CD14-positive monocyte (primary cell): ENCODE data around the gene CYP4B1. TPM values are rescaled to one million over a fixed set of nuclear protein-coding genes. Genes with fewer than 3 reads are reported as not detected.

Experiments used
- DNase-seq, 3 donors: peaks; one replicate each; pipeline ENCODE4 v3.0.0-alpha.2; 2011 to 2022
- H2AFZ ChIP-seq: 2 replicates; pipeline ENCODE4 v1.6.0; 2012; ENCODE audit warnings: mild to moderate bottlenecking, low read depth, low read length, inconsistent platforms; ENCODE audit not compliant: insufficient read depth, poor library complexity, severe bottlenecking
- H3K27ac ChIP-seq, 2 donors: 1 replicate in 1 of 2; 2 replicates in 1 of 2; pipeline ENCODE4 v1.5.1; 2012 to 2013; ENCODE audit warnings: low read length in 2 of 2, control low read depth in 1 of 2, inconsistent platforms in 1 of 2, low read depth in 1 of 2, mild to moderate bottlenecking in 1 of 2
- H3K27me3 ChIP-seq, 2 donors: one replicate each; pipeline versions ENCODE4 v1.6.0 to v1.6.1; 2011 to 2013; ENCODE audit warnings: low read length in 2 of 2; ENCODE audit not compliant: control insufficient read depth in 2 of 2, insufficient read depth in 2 of 2
- H3K36me3 ChIP-seq, 2 donors: replicated peaks in 1 of 2; 1 replicate in 1 of 2; 2 replicates in 1 of 2; pipeline versions ENCODE4 v1.5.1 to v1.6.1; 2012 to 2013; ENCODE audit warnings: low read length in 2 of 2, control low read depth in 1 of 2, inconsistent platforms in 1 of 2, mild to moderate bottlenecking in 1 of 2; ENCODE audit not compliant: insufficient read depth in 2 of 2, control insufficient read depth in 1 of 2
- H3K4me1 ChIP-seq, 2 donors: 1 replicate in 1 of 2; 2 replicates in 1 of 2; pipeline versions ENCODE4 v1.5.1 to v1.6.1; 2012 to 2013; ENCODE audit warnings: low read length in 2 of 2, control low read depth in 1 of 2, inconsistent platforms in 1 of 2, mild to moderate bottlenecking in 1 of 2, moderate library complexity in 1 of 2; ENCODE audit not compliant: insufficient read depth in 2 of 2, control insufficient read depth in 1 of 2
- H3K4me2 ChIP-seq: replicated peaks from 2 replicates; pipeline ENCODE3; 2012; ENCODE audit warnings: low read length, moderate library complexity, mild to moderate bottlenecking; ENCODE audit not compliant: poor library complexity, severe bottlenecking; ENCODE audit errors: extremely low read depth
- H3K4me3 ChIP-seq, 3 experiments: fragments of 200-600 bp in 1 of 3; sonication (generic) in 1 of 3; replicated peaks in 1 of 3; 1 replicate in 2 of 3; 2 replicates in 1 of 3; pipeline ENCODE4 v1.5.1; 2011 to 2013; ENCODE audit warnings: low read length in 3 of 3, mild to moderate bottlenecking in 3 of 3, control low read depth in 2 of 3, low read depth in 2 of 3, inconsistent platforms in 1 of 3, moderate library complexity in 1 of 3
- H3K79me2 ChIP-seq: 2 replicates; pipeline ENCODE4 v1.6.0; 2012; ENCODE audit warnings: mild to moderate bottlenecking, control low read depth, inconsistent platforms, low read length, moderate library complexity; ENCODE audit not compliant: insufficient read depth
- H3K9ac ChIP-seq: 2 replicates; pipeline ENCODE4 v1.6.0; 2017; ENCODE audit warnings: low read length, mild to moderate bottlenecking; ENCODE audit not compliant: insufficient read depth, poor library complexity, severe bottlenecking
- H3K9me3 ChIP-seq, 2 donors: replicated peaks in 1 of 2; 1 replicate in 1 of 2; 2 replicates in 1 of 2; pipeline versions ENCODE4 v1.5.1 to v1.6.1; 2012 to 2013; ENCODE audit warnings: low read length in 2 of 2, control low read depth in 1 of 2; ENCODE audit not compliant: control insufficient read depth in 1 of 2, insufficient read depth in 1 of 2
- H4K20me1 ChIP-seq: 2 replicates; pipeline ENCODE4 v1.6.0; 2012; ENCODE audit warnings: mild to moderate bottlenecking, low read length, control low read depth, moderate library complexity; ENCODE audit not compliant: insufficient read depth
- H3K27ac Mint-ChIP-seq, 7 donors: one replicate each; pipeline ENCODE4 v1.8.0; 2020; ENCODE audit warnings: mild to moderate bottlenecking in 7 of 7, mixed read lengths in 7 of 7, moderate library complexity in 6 of 7, inconsistent platforms in 2 of 7
- H3K27me3 Mint-ChIP-seq, 3 donors: one replicate each; pipeline ENCODE4 v1.8.0; 2021 to 2022; ENCODE audit warnings: low read depth in 3 of 3, mild to moderate bottlenecking in 3 of 3, mixed read lengths in 3 of 3, moderate library complexity in 3 of 3, inconsistent platforms in 1 of 3
- H3K36me3 Mint-ChIP-seq, 2 donors: one replicate each; pipeline ENCODE4 v1.8.0; 2020; ENCODE audit warnings: mixed read lengths in 2 of 2, inconsistent platforms in 1 of 2, mild to moderate bottlenecking in 1 of 2
- H3K4me1 Mint-ChIP-seq: one replicate; pipeline ENCODE4 v1.8.0; 2020; ENCODE audit warnings: mild to moderate bottlenecking, mixed read lengths
- H3K4me3 Mint-ChIP-seq, 2 donors: one replicate each; pipeline ENCODE4 v1.8.0; 2020; ENCODE audit warnings: mild to moderate bottlenecking in 2 of 2, mixed read lengths in 2 of 2, moderate library complexity in 1 of 2
- H3K9me3 Mint-ChIP-seq, 7 donors: one replicate each; pipeline ENCODE4 v1.8.0; 2020 to 2022; ENCODE audit warnings: mixed read lengths in 7 of 7, mild to moderate bottlenecking in 6 of 7, moderate library complexity in 6 of 7, inconsistent platforms in 2 of 7
- CTCF ChIP-seq: fragments of 200-600 bp; IDR thresholded peaks from one replicate; pipeline ENCODE4 v1.8.0; 2022; ENCODE audit warnings: antibody characterized with exemption, mild to moderate bottlenecking
- WGBS: methylation state at CpG from one replicate; pipeline ENCODE4 v1.1.5; 2013; ENCODE audit warnings: missing lambda C conversion rate; ENCODE audit not compliant: insufficient coverage; 5-methylcytosine and 5-hydroxymethylcytosine counted together
- intact Hi-C, 2 donors: fragments of 100-400 bp; cut with micrococcal nuclease; formaldehyde crosslinking; loops; one replicate each; pipeline versions ENCODE4 v1.15.0 to v1.15.1; 2023
- polyA plus RNA-seq, 3 donors: library from polyadenylated mRNA; depleted of rRNA in 1 of 3; unstranded in 2 of 3; stranded (reverse) in 1 of 3; fragments of 300-500 nt in 2 of 3; fragments of >200 nt in 1 of 3; fragmentation: Illumina TruSeq in 2 of 3; gene quantifications; 1 replicate in 2 of 3; 2 replicates in 1 of 3; pipeline ENCODE4 v1.2.3, GENCODE V29; 2012 to 2021

CYP4B1 gene
- polyA plus RNA-seq, 3 donors = not detected

GRCh38 chr1:46797696-46798470 is 963 bp upstream of the CYP4B1 start:
- Histone ChIP-seq H3K27me3 (no peaks in the 10 kb centered on the region), H4K20me1 (no peaks in the 10 kb centered on the region), H3K79me2 (no peaks in the 10 kb centered on the region), H3K9ac (no peak overlapping the region), H3K4me1 (no peaks in the 10 kb centered on the region), H3K4me2 (no peak overlapping the region), H3K9me3 (no peaks in the 10 kb centered on the region), H3K4me3 (no peak overlapping the region), H2AFZ (no peak overlapping the region), H3K36me3 (no peaks in the 10 kb centered on the region), H3K27ac (no peak overlapping the region)
- Mint-ChIP-seq H3K27ac (peak overlapping the region in 1 of 7 donors; percentile 75), H3K27me3 (peaks cover 0 to 10% (median 3%) of the 10 kb centered on the region in 3 donors), H3K9me3 (peaks cover 0 to 8% (median 3%) of the 10 kb centered on the region in 7 donors), H3K36me3 (no peaks in the 10 kb centered on the region), H3K4me3 (no peak overlapping the region), H3K4me1 (no peaks in the 10 kb centered on the region)
- intact Hi-C loops = no loop called here
- no peak for DNase-seq
- no CpG with 5 or more reads among the region's 1 CpG for WGBS
- TF ChIP-seq CTCF = no peak

GRCh38 chr1:46800742-46801141 is 1.9 kb downstream of the CYP4B1 start:
- Histone ChIP-seq H3K79me2 (no peaks in the 10 kb centered on the region), H3K27ac (no peak overlapping the region), H2AFZ (no peak overlapping the region), H3K4me1 (no peaks in the 10 kb centered on the region), H3K4me3 (no peak overlapping the region), H3K27me3 (no peaks in the 10 kb centered on the region), H3K36me3 (no peaks in the 10 kb centered on the region), H3K9me3 (no peaks in the 10 kb centered on the region), H4K20me1 (no peaks in the 10 kb centered on the region), H3K4me2 (no peak overlapping the region), H3K9ac (no peak overlapping the region)
- intact Hi-C loops = no loop called here
- WGBS = 90% methylated on average over 2 of the region's 4 CpGs
- Mint-ChIP-seq H3K27me3 (peaks cover 3 to 13% (median 3%) of the 10 kb centered on the region in 3 donors), H3K4me1 (no peaks in the 10 kb centered on the region), H3K9me3 (peaks cover 0 to 3% (median 0%) of the 10 kb centered on the region in 7 donors), H3K36me3 (no peaks in the 10 kb centered on the region), H3K27ac (no peak overlapping the region), H3K4me3 (no peak overlapping the region)
- TF ChIP-seq CTCF = no peak
- DNase-seq = no peak
